ENCODE measurements around the gene ATP9A. TPM values are rescaled to one million over a fixed set of nuclear protein-coding genes. Genes with fewer than 3 reads are reported as not detected.

Gene ATP9A
- total RNA-seq, 1 experiment from 2014 or later, result 12.1 TPM

- Histone ChIP-seq H2AFZ (ENCODE audit: low read length) (no peak overlapping the region), H2BK20ac (ENCODE audit: low read depth, low read length, poor library complexity, severe bottlenecking) (no peak overlapping the region), H2BK120ac (ENCODE audit: low read depth, low read length, poor library complexity, severe bottlenecking) (no peak overlapping the region), H4K91ac (ENCODE audit: insufficient read length, low read depth, low read length) (no peak overlapping the region), H3K4me2 (ENCODE audit: insufficient read depth, insufficient read length, low read length) (no peak overlapping the region), H2BK12ac (ENCODE audit: insufficient read length, low read depth, low read length) (no peak overlapping the region), H2AK5ac (ENCODE audit: insufficient read length, low read length) (no peak overlapping the region), H3K9me3 (ENCODE audit: control insufficient read depth, low read depth, low read length) (no peaks in the 10 kb centered on the region), H3K79me1 (ENCODE audit: insufficient read depth, low read depth, low read length, poor library complexity, severe bottlenecking) (no peaks in the 10 kb centered on the region), H4K5ac (ENCODE audit: insufficient read length, low read depth, low read length) (no peak overlapping the region), H3K79me2 (ENCODE audit: insufficient read depth, low read length) (no peaks in the 10 kb centered on the region), H3K9ac (ENCODE audit: extremely low read depth, insufficient read length, low read length) (no peak overlapping the region), H3K23ac (ENCODE audit: insufficient read length, low read depth, low read length) (no peak overlapping the region), H3K4me1 (ENCODE audit: insufficient read depth, low read length) (peaks cover 11% of the 10 kb centered on the region; the same call in 1 of the 2 replicates), H3K56ac (ENCODE audit: insufficient read length, low read depth, low read length) (no peak overlapping the region), H3K4ac (ENCODE audit: low read depth, low read length) (no peak overlapping the region), H3K18ac (ENCODE audit: insufficient read length, low read depth, low read length) (no peak overlapping the region), H3K27ac (ENCODE audit: insufficient read length, low read depth, low read length) (no peak overlapping the region), H4K8ac (replicated peaks; ENCODE audit: insufficient read length, low read depth, low read length) (no peak overlapping the region), H3K23me2 (ENCODE audit: insufficient read length, low read depth, low read length, poor library complexity, severe bottlenecking) (peaks cover 4% of the 10 kb centered on the region), H3K14ac (ENCODE audit: insufficient read depth, low read length) (no peak overlapping the region), H2BK15ac (ENCODE audit: low read depth, low read length) (no peak overlapping the region), H3K27me3 (ENCODE audit: insufficient read depth, low read length) (no peaks in the 10 kb centered on the region), H2BK5ac (ENCODE audit: insufficient read length, low read length) (no peak overlapping the region), H3T11ph (ENCODE audit: low read length) (no peak overlapping the region), H4K20me1 (ENCODE audit: control insufficient read depth, insufficient read depth, insufficient read length) (no peaks in the 10 kb centered on the region)
- WGBS (ENCODE audit: extremely low coverage, insufficient read length, low lambda C conversion rate), result 100% methylated on average over 1 of the region's 10 CpGs
- no peaks in the 10 kb centered on the region; a peak in 1 of 5 replicates for H3K9me3 Mint-ChIP-seq
- TF ChIP-seq CTCF (conservative IDR thresholded peaks at IDR 0.05), result no peak
- H3K27ac Mint-ChIP-seq, result peak overlapping the region in 2 of 3 experiments; percentile 22 to 26; a peak in 2 of 7 replicates
- H3K4me1 Mint-ChIP-seq, result peaks cover 32 to 49% of the 10 kb centered on the region in 2 experiments
- H3K4me3 Mint-ChIP-seq, result no peak overlapping the region
- H3K36me3 Mint-ChIP-seq (ENCODE audit: insufficient read depth in 1 of 3, low read depth in 3 of 3), result peaks cover 0 to 4% (median 0%) of the 10 kb centered on the region in 3 experiments; a peak in 2 of 7 replicates
- H3K27me3 Mint-ChIP-seq (ENCODE audit: low read depth), result no peaks in the 10 kb centered on the region
- no peak for DNase-seq
Observed at GRCh38 chr20:51715163-51715855, 52.9 kb downstream of the ATP9A start.

Measured in H9 (cell line).